HEK293 (cell line): Measurements from ENCODE around the gene CIZ1.

Experiments
- CTCF ChIA-PET: fragments of 350-600 bp; formaldehyde crosslinking; extraction: SDS; loops from one replicate; lab custom pipeline; 2021; ENCODE audit warnings: antibody characterized with exemption; lab: Yijun Ruan, JAX
- POLR2A ChIA-PET: fragments of 300-600 bp; formaldehyde crosslinking; extraction: SDS; loops from one replicate; lab custom pipeline; 2020; ENCODE audit warnings: antibody characterized with exemption, inconsistent platforms; lab: Yijun Ruan, JAX
- H3K27ac ChIP-seq: fragments of 200-500 bp; sonication (Bioruptor generic); 2 replicates; pipeline ENCODE4 v1.5.1; 2014; ENCODE audit warnings: low read depth, low read length, control low read depth, inconsistent platforms; ENCODE audit errors: extremely low read depth
- H3K36me3 ChIP-seq, 2 experiments: fragments of 200-500 bp in 1 of 2; sonication (Bioruptor generic) in 1 of 2; 1 replicate in 1 of 2; 2 replicates in 1 of 2; pipeline ENCODE4 v1.5.1; 2014 to 2017; ENCODE audit warnings: inconsistent platforms in 2 of 2, low read length in 2 of 2; ENCODE audit not compliant: control insufficient read depth in 2 of 2, insufficient read depth in 1 of 2
- H3K4me1 ChIP-seq: fragments of 200-500 bp; sonication (Bioruptor generic); 2 replicates; pipeline ENCODE4 v1.5.1; 2014; ENCODE audit warnings: mild to moderate bottlenecking, low read length, inconsistent platforms; ENCODE audit not compliant: control insufficient read depth, insufficient read depth
- H3K4me3 ChIP-seq: 2 replicates; pipeline ENCODE4 v1.5.1; 2011; ENCODE audit warnings: low read depth, mild to moderate bottlenecking, control low read depth, low read length, moderate library complexity
- H3K9me3 ChIP-seq: fragments of 200-500 bp; sonication (Bioruptor generic); 2 replicates; pipeline ENCODE4 v1.5.1; 2014; ENCODE audit warnings: low read depth, low read length, inconsistent platforms; ENCODE audit not compliant: control insufficient read depth, insufficient read depth
- EGR2 ChIP-seq: fragments of 450-650 bp; formaldehyde crosslinking; IDR thresholded peaks from 2 replicates; pipeline ENCODE4 v1.5.1; 2016; ENCODE audit warnings: low read depth, missing biosample characterization, missing genetic modification characterization
- GLIS1 ChIP-seq: fragments of 450-650 bp; formaldehyde crosslinking; IDR thresholded peaks from 2 replicates; pipeline ENCODE4 v1.5.1; 2016; ENCODE audit warnings: missing biosample characterization, missing genetic modification characterization
- HOXC10 ChIP-seq: sonication (generic); formaldehyde crosslinking; IDR thresholded peaks from 2 replicates; pipeline ENCODE4 v1.8.1; 2023; ENCODE audit warnings: mild to moderate bottlenecking, missing genetic modification reagents
- KLF16 ChIP-seq: fragments of 450-650 bp; formaldehyde crosslinking; IDR thresholded peaks from 2 replicates; pipeline ENCODE4 v1.5.1; 2017; ENCODE audit warnings: missing biosample characterization, missing genetic modification characterization
- SCRT1 ChIP-seq: fragments of 450-650 bp; formaldehyde crosslinking; IDR thresholded peaks from 2 replicates; pipeline ENCODE4 v1.5.1; 2016; ENCODE audit warnings: missing biosample characterization, missing genetic modification characterization, borderline replicate concordance
- SCRT2 ChIP-seq: fragments of 450-650 bp; formaldehyde crosslinking; IDR thresholded peaks from 2 replicates; pipeline ENCODE4 v1.5.1; 2016; ENCODE audit warnings: missing biosample characterization, missing genetic modification characterization
- SETDB1 ChIP-seq: IDR thresholded peaks from one replicate; pipeline ENCODE4 v1.6.1; 2017; ENCODE audit warnings: mild to moderate bottlenecking, low read length, moderate library complexity, mixed read lengths; ENCODE audit not compliant: insufficient read length
- TRIM28 ChIP-seq: IDR thresholded peaks from 2 replicates; pipeline ENCODE4 v1.6.1; 2011; ENCODE audit warnings: low read length, control low read depth, borderline replicate concordance
- YY2 ChIP-seq: fragments of 450-650 bp; formaldehyde crosslinking; IDR thresholded peaks from 2 replicates; pipeline ENCODE4 v1.5.1; 2016; ENCODE audit warnings: missing biosample characterization, missing genetic modification characterization
- ZBTB48 ChIP-seq: fragments of 450-650 bp; formaldehyde crosslinking; IDR thresholded peaks from 2 replicates; pipeline ENCODE4 v1.5.1; 2016; ENCODE audit warnings: missing biosample characterization, missing genetic modification characterization
- ZIC2 ChIP-seq: fragments of 450-650 bp; formaldehyde crosslinking; IDR thresholded peaks from 2 replicates; pipeline ENCODE4 v1.5.1; 2016; ENCODE audit warnings: missing biosample characterization, missing genetic modification characterization
- ZNF112 ChIP-seq: fragments of 450-650 bp; formaldehyde crosslinking; IDR thresholded peaks from 2 replicates; pipeline ENCODE4 v1.5.0; 2017; ENCODE audit warnings: missing biosample characterization, missing genetic modification characterization
- ZNF146 ChIP-seq: fragments of 450-650 bp; formaldehyde crosslinking; IDR thresholded peaks from 2 replicates; pipeline ENCODE4 v1.5.1; 2016; ENCODE audit warnings: missing biosample characterization, missing genetic modification characterization
- ZNF292 ChIP-seq: fragments of 450-650 bp; formaldehyde crosslinking; IDR thresholded peaks from 2 replicates; pipeline ENCODE4 v1.5.1; 2016; ENCODE audit warnings: low read depth, missing biosample characterization, missing genetic modification characterization, borderline replicate concordance
- ZNF335 ChIP-seq: fragments of 450-650 bp; formaldehyde crosslinking; conservative IDR thresholded peaks from 2 replicates; pipeline ENCODE4 v1.5.1; 2016; ENCODE audit warnings: missing biosample characterization, missing genetic modification characterization
- ZNF747 ChIP-seq: fragments of 450-650 bp; formaldehyde crosslinking; IDR thresholded peaks from 2 replicates; pipeline ENCODE4 v1.5.1; 2016; ENCODE audit warnings: missing biosample characterization, missing genetic modification characterization
- ZNF776 ChIP-seq: fragments of 450-650 bp; formaldehyde crosslinking; IDR thresholded peaks from 2 replicates; pipeline ENCODE4 v1.5.0; 2017; ENCODE audit warnings: missing biosample characterization, missing genetic modification characterization, borderline replicate concordance
- ZNF791 ChIP-seq: fragments of 450-650 bp; formaldehyde crosslinking; IDR thresholded peaks from 2 replicates; pipeline ENCODE4 v1.5.1; 2016; ENCODE audit warnings: missing biosample characterization, missing genetic modification characterization
- ZNF792 ChIP-seq: fragments of 450-650 bp; formaldehyde crosslinking; IDR thresholded peaks from 2 replicates; pipeline ENCODE4 v1.5.1; 2016; ENCODE audit warnings: missing biosample characterization, missing genetic modification characterization
- TF ChIP-seq, protein P1 (sequence below): fragments of 450-650 bp; formaldehyde crosslinking; IDR thresholded peaks from 2 replicates; pipeline ENCODE4 v1.5.1; 2016; ENCODE audit warnings: missing biosample characterization, missing genetic modification characterization, low read depth

Gene CIZ1

DNA sequence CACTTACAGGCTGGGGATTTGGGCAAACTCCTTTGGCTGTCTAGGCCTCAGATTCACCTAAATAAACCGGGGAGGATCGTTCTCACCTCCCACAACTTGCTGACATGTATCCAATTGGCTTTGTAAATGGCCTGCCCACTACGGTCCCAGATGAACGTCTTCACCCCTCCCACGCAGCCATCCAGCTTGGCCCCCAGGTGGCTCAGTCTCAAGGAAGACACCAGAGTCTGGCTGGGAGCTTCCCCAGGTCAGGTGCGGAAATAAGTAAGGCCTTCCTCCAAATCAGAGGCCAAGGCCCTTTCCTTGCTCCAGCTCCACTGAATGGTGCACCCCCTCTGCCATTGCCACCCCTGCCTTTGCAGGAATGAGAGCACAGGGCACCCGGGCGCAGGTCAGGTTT is 11.4 kb downstream of the CIZ1 start:
- Histone ChIP-seq H3K9me3 (no peaks in the 10 kb centered on the region), H3K4me1 (no peaks in the 10 kb centered on the region), H3K4me3 (no peak overlapping the region), H3K27ac (no peak overlapping the region)
- TF ChIP-seq, protein P1, sequence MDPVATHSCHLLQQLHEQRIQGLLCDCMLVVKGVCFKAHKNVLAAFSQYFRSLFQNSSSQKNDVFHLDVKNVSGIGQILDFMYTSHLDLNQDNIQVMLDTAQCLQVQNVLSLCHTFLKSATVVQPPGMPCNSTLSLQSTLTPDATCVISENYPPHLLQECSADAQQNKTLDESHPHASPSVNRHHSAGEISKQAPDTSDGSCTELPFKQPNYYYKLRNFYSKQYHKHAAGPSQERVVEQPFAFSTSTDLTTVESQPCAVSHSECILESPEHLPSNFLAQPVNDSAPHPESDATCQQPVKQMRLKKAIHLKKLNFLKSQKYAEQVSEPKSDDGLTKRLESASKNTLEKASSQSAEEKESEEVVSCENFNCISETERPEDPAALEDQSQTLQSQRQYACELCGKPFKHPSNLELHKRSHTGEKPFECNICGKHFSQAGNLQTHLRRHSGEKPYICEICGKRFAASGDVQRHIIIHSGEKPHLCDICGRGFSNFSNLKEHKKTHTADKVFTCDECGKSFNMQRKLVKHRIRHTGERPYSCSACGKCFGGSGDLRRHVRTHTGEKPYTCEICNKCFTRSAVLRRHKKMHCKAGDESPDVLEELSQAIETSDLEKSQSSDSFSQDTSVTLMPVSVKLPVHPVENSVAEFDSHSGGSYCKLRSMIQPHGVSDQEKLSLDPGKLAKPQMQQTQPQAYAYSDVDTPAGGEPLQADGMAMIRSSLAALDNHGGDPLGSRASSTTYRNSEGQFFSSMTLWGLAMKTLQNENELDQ: no peak
- TF ChIP-seq KLF16 (no peak), ZNF791 (no peak), ZNF112 (tag by site-specific recombination) (no peak), ZBTB48 (no peak), EGR2 (tag by site-specific recombination) (peak; percentile 74), YY2 (tag by site-specific recombination) (no peak)
- TF ChIP-seq, all 188 proteins: peak for 1
- CTCF ChIA-PET: no interaction called here
- POLR2A ChIA-PET: interaction anchor here (1.5 kb wide), 1 partner anchor 20 kb away, joined by 5 read pairs; the partner anchor contains the start of gene BBLN
- H3K36me3 ChIP-seq: peaks cover 6 to 82% of the 10 kb centered on the region in 2 experiments; a peak in 2 of 3 replicates

- ChIA-PET POLR2A (interaction anchor here (0.6 to 1.5 kb wide), 2 partner anchors 19 to 33 kb away, joined by 5 read pairs; partner anchors contain the start of gene BBLN), CTCF (interaction anchor here (0.7 kb wide), 1 partner anchor 233 kb away, joined by 3 read pairs; no protein-coding TSS in a partner anchor)
- H3K4me1 ChIP-seq: no peaks in the 10 kb centered on the region
- peak; percentile 99; the same call in 1 of the 2 replicates for TF ChIP-seq TRIM28
- TF ChIP-seq SCRT2 (tag by site-specific recombination): peak; percentile 87
- peak; percentile 93 for TF ChIP-seq SCRT1 (tag by site-specific recombination)
- TF ChIP-seq ZNF776 (tag by site-specific recombination): no peak
- TF ChIP-seq SETDB1: peak; percentile 77
- TF ChIP-seq, all 188 proteins: peak for 4
- no peaks in the 10 kb centered on the region for H3K9me3 ChIP-seq
- peaks cover 3 to 87% of the 10 kb centered on the region in 2 experiments; a peak in 2 of 3 replicates for H3K36me3 ChIP-seq
- H3K4me3 ChIP-seq: no peak overlapping the region
- no peak overlapping the region for H3K27ac ChIP-seq
Measured at GRCh38 chr9:128178806-128179431, 12.5 kb downstream of the CIZ1 start.

DNA sequence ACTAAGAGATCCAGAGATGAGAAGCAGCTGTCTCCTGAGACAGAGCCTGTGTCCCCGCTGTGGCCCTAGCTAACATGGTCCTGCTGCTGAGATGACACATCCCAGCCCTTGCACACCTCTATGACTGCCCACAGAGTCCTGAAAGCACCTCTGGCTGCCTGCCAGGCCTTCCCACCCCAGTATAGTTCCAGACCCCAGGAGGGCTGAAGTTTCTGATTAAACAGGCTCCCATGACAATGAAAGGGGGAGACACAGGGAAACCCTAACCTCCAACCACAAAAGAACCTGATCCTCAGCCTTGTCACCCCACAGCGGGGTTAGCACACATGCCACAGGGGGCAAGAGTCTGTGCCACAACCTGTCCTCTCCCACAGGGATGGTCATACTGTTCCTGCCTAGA is 15.6 kb downstream of the CIZ1 start:
- H3K4me1 ChIP-seq: no peaks in the 10 kb centered on the region
- POLR2A ChIA-PET: interaction anchor here (0.7 to 2.4 kb wide), 2 partner anchors 11 to 15 kb away, joined by 3 to 8 read pairs; no protein-coding TSS in a partner anchor
- H3K27ac ChIP-seq: no peak overlapping the region
- peaks cover 0 to 67% of the 10 kb centered on the region in 2 experiments; a peak in 2 of 3 replicates for H3K36me3 ChIP-seq
- CTCF ChIA-PET: interaction anchor here (1.1 to 1.5 kb wide), 4 partner anchors 8 to 25 kb away, joined by 3 to 8 read pairs (median 4); partner anchors contain the start of gene CIZ1
- TF ChIP-seq ZIC2 (tag by site-specific recombination) (peak; percentile 83), ZNF335 (tag by site-specific recombination) (no peak), HOXC10 (CRISPR knock-in tag) (no peak), ZNF792 (tag by site-specific recombination) (no peak), ZNF146 (tag by site-specific recombination) (no peak), ZNF747 (tag by site-specific recombination) (no peak), GLIS1 (tag by site-specific recombination) (peak; percentile 74), ZNF292 (tag by site-specific recombination) (no peak)
- H3K4me3 ChIP-seq: no peak overlapping the region
- no peaks in the 10 kb centered on the region for H3K9me3 ChIP-seq
